ENCODE data around the gene GDF10.

The GDF10 gene

DNA sequence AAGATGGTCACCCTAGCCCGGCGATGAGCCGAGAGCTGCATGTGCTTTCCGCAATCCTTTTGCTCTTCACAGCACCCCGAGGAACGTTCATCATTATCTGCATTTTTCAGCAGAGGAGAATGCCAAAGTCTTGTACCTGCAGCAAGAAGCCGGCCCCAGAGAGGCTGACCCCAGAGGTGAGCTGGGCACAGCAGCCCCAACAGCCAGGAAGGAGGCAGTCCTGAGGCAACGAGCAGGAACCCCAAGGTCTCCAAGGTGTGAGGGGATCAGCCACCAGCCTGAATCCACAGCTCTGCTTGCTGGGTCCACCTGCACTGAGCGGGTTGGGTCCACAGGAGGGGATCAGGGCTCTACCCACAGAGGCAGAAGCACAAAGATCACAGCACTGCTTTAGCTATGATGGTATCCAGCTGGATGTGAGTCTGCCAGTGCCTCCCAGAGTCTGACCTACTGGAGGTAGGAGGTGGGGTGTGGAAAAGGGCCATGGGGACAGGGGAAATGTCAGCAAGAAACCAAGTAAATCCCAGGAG is 16.8 kb upstream of the GDF10 start:
- H3K4me1 ChIP-seq (ENCODE audit: control insufficient read depth in 2 of 2, insufficient read depth in 1 of 2, low read depth in 1 of 2, low read length in 2 of 2) = peaks cover 0 to 3% of the 10 kb centered on the region in 2 donors
- no peak overlapping the region for H2BK120ac ChIP-seq (ENCODE audit: low read depth, low read length)
- H3K14ac ChIP-seq (ENCODE audit: low read length) = peak overlapping the region; percentile 40
- H2AFZ ChIP-seq (ENCODE audit: low read length) = no peak overlapping the region
- H3K27me3 ChIP-seq (ENCODE audit: control insufficient read depth in 3 of 3, insufficient read depth in 3 of 3, low read depth in 1 of 3, low read length in 3 of 3) = no peaks in the 10 kb centered on the region
- peaks cover 0 to 2% of the 10 kb centered on the region in 2 donors for H3K9me3 ChIP-seq (replicated peaks in 1 of 2; ENCODE audit: control insufficient read depth in 2 of 2, insufficient read depth in 1 of 2, low read depth in 1 of 2, low read length in 2 of 2)
- no peak overlapping the region for H3K23ac ChIP-seq (ENCODE audit: low read depth, low read length, poor library complexity)
- no peak overlapping the region for H2BK5ac ChIP-seq (ENCODE audit: low read length)
- H3K4me2 ChIP-seq (ENCODE audit: insufficient read depth, low read length, poor library complexity, severe bottlenecking) = no peak overlapping the region
- no CpG with 5 or more reads among the region's 9 CpGs for WGBS, 2 donors (ENCODE audit: extremely low coverage in 2 of 2, insufficient read length in 2 of 2, insufficient replicate concordance in 1 of 2)
- peak overlapping the region; percentile 7 for H3K18ac ChIP-seq (ENCODE audit: low read length)
- no peak overlapping the region for H4K8ac ChIP-seq (ENCODE audit: low read depth, low read length)
- no peak overlapping the region for H3K4me3 ChIP-seq (ENCODE audit: low read length in 2 of 2)
- no peaks in the 10 kb centered on the region for H3K79me1 ChIP-seq (ENCODE audit: low read depth, low read length)
- H3K9ac ChIP-seq (ENCODE audit: low read depth, low read length, poor library complexity) = no peak overlapping the region
- no peaks in the 10 kb centered on the region for H3K36me3 ChIP-seq (replicated peaks in 1 of 2; ENCODE audit: control insufficient read depth in 2 of 2, insufficient read depth in 2 of 2, low read length in 2 of 2)
- H2AK5ac ChIP-seq (ENCODE audit: low read depth, low read length) = peak overlapping the region; percentile 15
- H2BK15ac ChIP-seq (ENCODE audit: low read length) = peak overlapping the region; percentile 30
- no peak overlapping the region for H3K27ac ChIP-seq (replicated peaks; ENCODE audit: low read length)
- DNase-seq (ENCODE audit: low spot score) = no peak
- H3K4ac ChIP-seq (ENCODE audit: low read length) = no peak overlapping the region
- H2BK12ac ChIP-seq (ENCODE audit: low read length) = no peak overlapping the region
- H4K91ac ChIP-seq (ENCODE audit: low read depth, low read length, poor library complexity) = no peak overlapping the region

DNA sequence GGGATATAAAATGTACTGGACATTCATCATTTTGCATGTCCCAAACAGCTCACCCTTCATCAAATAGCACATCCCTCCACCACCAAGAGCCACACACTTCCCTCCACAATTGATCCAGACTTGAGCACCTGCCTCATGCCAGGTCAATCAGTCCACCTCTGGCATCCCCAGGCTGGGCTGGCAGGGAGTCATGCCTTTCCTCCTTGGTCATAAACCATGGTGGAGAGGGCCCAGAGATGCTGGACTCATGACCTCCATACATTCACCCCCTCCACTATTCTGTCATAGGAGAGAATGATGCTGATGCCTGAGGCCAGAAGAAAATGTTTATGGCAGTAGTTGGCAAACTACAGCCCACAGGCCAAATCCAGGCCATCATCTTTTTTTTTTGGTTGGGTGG is 16.1 kb upstream of the GDF10 start:
- Histone ChIP-seq H2AFZ (ENCODE audit: low read length) (no peak overlapping the region), H2AK5ac (ENCODE audit: low read depth, low read length) (no peak overlapping the region), H3K79me1 (ENCODE audit: low read depth, low read length) (no peaks in the 10 kb centered on the region), H3K36me3 (replicated peaks in 1 of 2; ENCODE audit: control insufficient read depth in 2 of 2, insufficient read depth in 2 of 2, low read length in 2 of 2) (no peaks in the 10 kb centered on the region), H2BK5ac (ENCODE audit: low read length) (no peak overlapping the region), H3K4me2 (ENCODE audit: insufficient read depth, low read length, poor library complexity, severe bottlenecking) (no peak overlapping the region), H4K91ac (ENCODE audit: low read depth, low read length, poor library complexity) (no peak overlapping the region), H3K23ac (ENCODE audit: low read depth, low read length, poor library complexity) (no peak overlapping the region), H4K8ac (ENCODE audit: low read depth, low read length) (no peak overlapping the region), H3K4me3 (ENCODE audit: low read length in 2 of 2) (no peak overlapping the region), H3K9ac (ENCODE audit: low read depth, low read length, poor library complexity) (no peak overlapping the region), H3K18ac (ENCODE audit: low read length) (no peak overlapping the region), H2BK12ac (ENCODE audit: low read length) (no peak overlapping the region), H2BK15ac (ENCODE audit: low read length) (no peak overlapping the region), H3K9me3 (replicated peaks in 1 of 2; ENCODE audit: control insufficient read depth in 2 of 2, insufficient read depth in 1 of 2, low read depth in 1 of 2, low read length in 2 of 2) (peaks cover 0 to 2% of the 10 kb centered on the region in 2 donors), H3K14ac (ENCODE audit: low read length) (peak overlapping the region; percentile 73), H3K27me3 (ENCODE audit: control insufficient read depth in 3 of 3, insufficient read depth in 3 of 3, low read depth in 1 of 3, low read length in 3 of 3) (no peaks in the 10 kb centered on the region), H2BK120ac (ENCODE audit: low read depth, low read length) (no peak overlapping the region), H3K4ac (ENCODE audit: low read length) (no peak overlapping the region), H3K4me1 (ENCODE audit: control insufficient read depth in 2 of 2, insufficient read depth in 1 of 2, low read depth in 1 of 2, low read length in 2 of 2) (peaks cover 0 to 3% of the 10 kb centered on the region in 2 donors), H3K27ac (replicated peaks; ENCODE audit: low read length) (no peak overlapping the region)
- no peak for DNase-seq (ENCODE audit: low spot score)

DNA sequence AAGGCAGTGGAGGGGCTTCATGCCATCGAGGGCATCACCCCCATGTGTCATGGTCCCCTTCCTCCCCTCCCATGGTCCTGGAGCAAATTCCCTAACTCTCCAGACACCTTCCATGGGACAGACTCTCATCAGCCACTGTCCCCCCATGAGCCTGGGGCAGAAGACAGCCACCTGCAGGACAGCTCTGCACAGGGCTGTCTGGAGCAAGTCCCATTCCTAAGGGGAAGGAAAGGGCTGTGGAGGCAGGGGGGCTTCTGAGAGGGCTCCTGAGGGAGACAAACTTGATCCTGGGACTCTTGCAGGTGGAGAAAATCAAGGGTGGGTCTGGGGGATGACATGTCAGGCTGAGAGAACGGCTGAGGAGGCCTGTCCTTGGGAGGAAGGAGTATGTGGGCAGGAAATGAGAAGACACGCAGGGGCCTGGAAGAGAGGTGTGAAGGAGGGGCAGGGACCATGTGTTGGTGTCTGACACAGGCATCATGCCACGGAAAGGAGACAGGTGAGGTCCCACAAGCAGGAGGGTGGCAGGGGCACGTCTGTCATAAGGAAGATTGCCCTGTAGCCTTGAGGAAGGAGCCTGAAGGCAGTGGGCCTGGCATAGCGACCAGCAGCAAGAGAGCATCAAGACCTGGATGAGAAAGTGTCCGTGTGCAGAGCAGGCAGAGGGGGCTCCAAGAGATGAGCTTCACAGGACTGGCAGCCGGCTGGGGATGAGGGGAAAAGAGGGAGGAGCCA is 14.4 kb upstream of the GDF10 start:
- H3K14ac ChIP-seq (ENCODE audit: low read length) = peak overlapping the region; percentile 47
- no peak overlapping the region for H3K4me3 ChIP-seq (ENCODE audit: low read length in 2 of 2)
- H2BK15ac ChIP-seq (ENCODE audit: low read length) = peak overlapping the region; percentile 45
- H3K9me3 ChIP-seq (replicated peaks in 1 of 2; ENCODE audit: control insufficient read depth in 2 of 2, insufficient read depth in 1 of 2, low read depth in 1 of 2, low read length in 2 of 2) = peaks cover 0 to 2% of the 10 kb centered on the region in 2 donors
- no peak overlapping the region for H3K18ac ChIP-seq (ENCODE audit: low read length)
- H2BK5ac ChIP-seq (ENCODE audit: low read length) = no peak overlapping the region
- H2BK120ac ChIP-seq (ENCODE audit: low read depth, low read length) = no peak overlapping the region
- WGBS, 2 donors (ENCODE audit: extremely low coverage in 2 of 2, insufficient read length in 2 of 2, insufficient replicate concordance in 1 of 2) = no CpG with 5 or more reads among the region's 8 CpGs
- no peak overlapping the region for H2AK5ac ChIP-seq (ENCODE audit: low read depth, low read length)
- peaks cover 0 to 3% of the 10 kb centered on the region in 2 donors for H3K4me1 ChIP-seq (ENCODE audit: control insufficient read depth in 2 of 2, insufficient read depth in 1 of 2, low read depth in 1 of 2, low read length in 2 of 2)
- no peak overlapping the region for H3K4me2 ChIP-seq (ENCODE audit: insufficient read depth, low read length, poor library complexity, severe bottlenecking)
- no peak overlapping the region for H4K91ac ChIP-seq (ENCODE audit: low read depth, low read length, poor library complexity)
- H4K8ac ChIP-seq (ENCODE audit: low read depth, low read length) = no peak overlapping the region
- H2BK12ac ChIP-seq (ENCODE audit: low read length) = no peak overlapping the region
- H3K79me1 ChIP-seq (ENCODE audit: low read depth, low read length) = no peaks in the 10 kb centered on the region
- H2AFZ ChIP-seq (ENCODE audit: low read length) = no peak overlapping the region
- no peak overlapping the region for H3K9ac ChIP-seq (ENCODE audit: low read depth, low read length, poor library complexity)
- no peak overlapping the region for H3K4ac ChIP-seq (ENCODE audit: low read length)
- no peaks in the 10 kb centered on the region for H3K36me3 ChIP-seq (replicated peaks in 1 of 2; ENCODE audit: control insufficient read depth in 2 of 2, insufficient read depth in 2 of 2, low read length in 2 of 2)
- peaks cover 0 to 5% (median 0%) of the 10 kb centered on the region in 3 experiments for H3K27me3 ChIP-seq (ENCODE audit: control insufficient read depth in 3 of 3, insufficient read depth in 3 of 3, low read depth in 1 of 3, low read length in 3 of 3)
- H3K23ac ChIP-seq (ENCODE audit: low read depth, low read length, poor library complexity) = no peak overlapping the region
- no peak overlapping the region for H3K27ac ChIP-seq (replicated peaks; ENCODE audit: low read length)
- DNase-seq (ENCODE audit: low spot score) = no peak

DNA sequence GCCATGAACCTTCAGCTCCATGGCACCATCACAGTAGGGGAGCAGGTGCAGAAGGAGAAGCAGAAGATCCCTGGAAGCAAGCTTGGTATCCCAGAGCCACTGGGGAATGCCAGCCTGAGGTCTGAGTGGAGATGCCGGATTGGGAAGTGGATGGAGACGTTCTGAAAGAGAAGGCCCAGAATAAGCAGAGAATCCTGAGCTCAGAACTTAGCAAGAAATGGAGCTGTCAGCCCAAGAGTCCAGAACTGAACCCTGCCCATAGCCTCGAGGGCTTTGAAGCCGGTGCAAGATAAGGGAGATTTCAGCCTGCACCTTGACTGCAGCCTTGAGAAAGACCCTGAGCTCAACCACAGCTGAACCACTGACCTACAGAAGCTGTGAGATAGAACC is 13.9 kb upstream of the GDF10 start:
- no CpG with 5 or more reads among the region's 4 CpGs for WGBS, 2 donors (ENCODE audit: extremely low coverage in 2 of 2, insufficient read length in 2 of 2, insufficient replicate concordance in 1 of 2)
- H4K8ac ChIP-seq (ENCODE audit: low read depth, low read length) = no peak overlapping the region

More for the DNA sequence above, 13.9 kb upstream of the GDF10 start:
- Histone ChIP-seq H3K79me1 (ENCODE audit: low read depth, low read length) (no peaks in the 10 kb centered on the region), H3K9ac (ENCODE audit: low read depth, low read length, poor library complexity) (no peak overlapping the region), H3K4ac (ENCODE audit: low read length) (no peak overlapping the region), H2BK12ac (ENCODE audit: low read length) (no peak overlapping the region), H3K14ac (ENCODE audit: low read length) (no peak overlapping the region), H3K4me3 (ENCODE audit: low read length in 2 of 2) (no peak overlapping the region), H2BK5ac (ENCODE audit: low read length) (no peak overlapping the region), H2BK15ac (ENCODE audit: low read length) (peak overlapping the region; percentile 45), H2BK120ac (ENCODE audit: low read depth, low read length) (no peak overlapping the region), H3K27me3 (ENCODE audit: control insufficient read depth in 3 of 3, insufficient read depth in 3 of 3, low read depth in 1 of 3, low read length in 3 of 3) (peaks cover 0 to 5% (median 0%) of the 10 kb centered on the region in 3 experiments), H2AK5ac (ENCODE audit: low read depth, low read length) (no peak overlapping the region), H2AFZ (ENCODE audit: low read length) (peak overlapping the region; percentile 11), H3K4me1 (ENCODE audit: control insufficient read depth in 2 of 2, insufficient read depth in 1 of 2, low read depth in 1 of 2, low read length in 2 of 2) (peaks cover 0 to 3% of the 10 kb centered on the region in 2 donors), H3K36me3 (replicated peaks in 1 of 2; ENCODE audit: control insufficient read depth in 2 of 2, insufficient read depth in 2 of 2, low read length in 2 of 2) (no peaks in the 10 kb centered on the region), H3K4me2 (ENCODE audit: insufficient read depth, low read length, poor library complexity, severe bottlenecking) (no peak overlapping the region), H4K91ac (ENCODE audit: low read depth, low read length, poor library complexity) (no peak overlapping the region), H3K23ac (ENCODE audit: low read depth, low read length, poor library complexity) (no peak overlapping the region), H3K9me3 (replicated peaks in 1 of 2; ENCODE audit: control insufficient read depth in 2 of 2, insufficient read depth in 1 of 2, low read depth in 1 of 2, low read length in 2 of 2) (peaks cover 0 to 2% of the 10 kb centered on the region in 2 donors), H3K27ac (replicated peaks; ENCODE audit: low read length) (no peak overlapping the region), H3K18ac (ENCODE audit: low read length) (no peak overlapping the region)
- no peak for DNase-seq (ENCODE audit: low spot score)

Measured in neuronal stem cell (in vitro differentiated cells).